Stimulated activated CD4-positive, alpha-beta T cell treated with anti-CD3 and anti-CD28 coated beads, Interleukin-1b, Interleukin-23, amount 100 ng/mL, for 1 hour (primary cell): ENCODE data around the gene NAA60.

Source experiments
- DNase-seq, 2 donors: peaks; one replicate each; pipeline ENCODE4 v3.0.0-alpha.2; 2020; ENCODE audit warnings: low read depth in 2 of 2

NAA60 gene

DNA sequence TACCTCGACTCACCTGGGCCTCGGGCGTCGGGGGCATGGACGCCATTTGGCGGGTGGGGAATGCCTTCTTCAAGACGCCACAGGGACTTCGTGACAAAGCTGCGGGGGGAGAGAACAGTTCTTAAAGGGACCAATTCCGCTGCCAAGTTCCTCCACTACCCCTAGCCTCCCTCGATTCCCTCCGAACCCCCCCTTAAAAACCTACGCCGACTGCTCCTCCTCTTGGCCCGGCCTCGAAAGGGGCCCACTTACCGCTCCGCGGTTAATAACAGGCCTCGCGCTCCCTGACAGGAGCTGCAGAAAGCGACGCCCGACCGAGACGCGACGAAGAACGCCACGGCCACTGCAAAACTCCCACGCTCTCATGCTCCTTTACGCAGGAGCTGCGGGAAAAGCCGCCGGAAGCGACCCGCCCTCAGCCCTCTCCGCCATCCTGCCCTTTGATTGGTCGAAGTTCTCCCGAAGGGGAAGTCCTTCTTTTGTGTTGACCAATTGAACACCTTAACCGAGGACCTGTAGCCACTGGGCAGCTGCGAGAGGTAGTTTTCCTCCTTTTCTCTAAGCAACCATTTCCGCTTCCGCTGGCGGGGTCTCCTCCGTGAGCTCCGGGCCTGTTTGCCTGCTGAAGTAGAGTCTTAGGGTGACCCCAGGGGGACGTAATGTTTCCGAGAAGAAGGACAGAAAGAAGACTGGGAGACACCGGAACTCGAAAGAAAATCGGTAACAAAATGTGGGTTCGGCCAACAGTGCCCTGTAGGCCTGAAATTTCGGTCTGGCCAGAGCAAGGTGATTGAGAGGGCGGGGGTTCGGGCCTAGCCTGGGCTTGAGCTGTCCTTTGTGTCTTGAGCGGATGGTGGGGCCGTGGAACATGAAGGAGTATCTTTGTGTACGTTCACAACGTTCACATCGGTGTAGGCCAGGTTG lies at the start of gene NAA60, which contains the start of gene ZNF597:
TSS of gene NAA60 (plus strand) at position 573 of the 924 bp plus-strand sequence. CDS start 32,548 bp downstream, outside the sequence.
TSS of gene ZNF597 (minus strand) at position 397 of the 924 bp plus-strand sequence. CDS start at position 46, 351 bp downstream.
- peak; percentile 48 to 49 for DNase-seq

GRCh38 chr16:3400446-3400778 lies 43.1 kb upstream of the NAA60 start:
- no peak for DNase-seq

GRCh38 chr16:3400779-3401688 lies 42.4 kb upstream of the NAA60 start, which contains the start of the genes ZNF174 and ZSCAN32:
Gene ZNF174 (plus strand): TSS chr16:3401215. CDS start chr16:3402005, 790 bp downstream.
Gene ZSCAN32 (minus strand): TSS chr16:3401004. CDS start chr16:3397557, 3,447 bp downstream.
- DNase-seq: peak; percentile 94

DNA sequence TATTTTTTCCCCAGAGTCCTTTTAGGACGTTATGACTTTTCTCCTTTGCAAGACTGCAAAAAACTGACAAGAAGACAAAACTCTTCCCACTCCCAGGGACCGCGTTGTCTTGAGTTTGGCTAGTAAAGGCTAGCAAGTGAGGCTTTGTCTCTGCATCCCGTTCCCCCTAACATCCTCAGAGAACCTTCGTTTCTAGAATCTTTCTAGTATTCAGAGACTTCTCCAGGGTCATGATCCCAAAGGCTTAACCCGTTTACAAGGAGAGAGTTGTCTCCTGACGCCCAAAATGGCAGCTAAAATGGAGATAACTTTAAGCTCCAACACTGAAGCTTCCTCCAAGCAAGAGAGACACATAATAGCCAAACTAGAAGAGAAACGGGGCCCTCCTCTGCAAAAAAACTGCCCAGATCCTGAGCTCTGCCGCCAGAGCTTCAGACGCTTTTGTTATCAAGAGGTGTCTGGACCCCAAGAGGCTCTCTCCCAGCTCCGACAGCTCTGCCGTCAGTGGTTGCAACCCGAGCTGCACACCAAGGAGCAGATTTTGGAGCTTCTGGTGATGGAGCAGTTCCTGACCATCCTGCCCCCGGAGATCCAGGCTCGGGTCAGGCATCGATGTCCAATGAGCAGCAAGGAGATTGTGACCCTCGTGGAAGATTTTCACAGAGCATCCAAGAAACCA lies 41.6 kb upstream of the NAA60 start:
- no peak for DNase-seq

DNA sequence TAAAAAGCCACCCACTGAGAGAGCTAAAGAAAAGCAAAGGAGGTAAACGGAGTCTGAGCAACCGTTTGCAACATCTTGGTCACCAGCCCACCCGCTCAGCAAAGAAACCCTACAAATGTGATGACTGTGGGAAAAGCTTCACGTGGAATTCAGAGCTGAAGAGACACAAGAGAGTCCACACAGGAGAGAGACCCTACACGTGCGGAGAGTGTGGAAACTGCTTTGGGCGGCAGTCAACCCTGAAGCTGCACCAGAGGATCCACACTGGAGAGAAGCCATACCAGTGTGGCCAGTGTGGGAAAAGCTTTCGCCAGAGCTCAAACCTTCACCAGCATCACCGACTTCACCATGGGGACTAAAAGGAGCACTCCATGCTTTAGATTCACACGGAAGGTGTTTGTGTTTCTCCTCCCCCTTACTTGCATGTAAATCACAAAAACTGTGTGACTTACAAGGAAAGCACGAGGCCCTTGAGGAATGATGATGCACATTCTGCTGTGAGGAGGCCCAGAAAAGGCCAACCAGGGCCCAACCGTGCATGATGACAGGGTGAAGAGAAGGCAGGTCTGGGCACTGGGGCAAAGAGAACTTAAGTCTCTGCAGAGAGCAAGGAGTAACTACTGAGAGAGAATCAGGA lies 34.8 kb upstream of the NAA60 start:
- DNase-seq: no peak

DNA sequence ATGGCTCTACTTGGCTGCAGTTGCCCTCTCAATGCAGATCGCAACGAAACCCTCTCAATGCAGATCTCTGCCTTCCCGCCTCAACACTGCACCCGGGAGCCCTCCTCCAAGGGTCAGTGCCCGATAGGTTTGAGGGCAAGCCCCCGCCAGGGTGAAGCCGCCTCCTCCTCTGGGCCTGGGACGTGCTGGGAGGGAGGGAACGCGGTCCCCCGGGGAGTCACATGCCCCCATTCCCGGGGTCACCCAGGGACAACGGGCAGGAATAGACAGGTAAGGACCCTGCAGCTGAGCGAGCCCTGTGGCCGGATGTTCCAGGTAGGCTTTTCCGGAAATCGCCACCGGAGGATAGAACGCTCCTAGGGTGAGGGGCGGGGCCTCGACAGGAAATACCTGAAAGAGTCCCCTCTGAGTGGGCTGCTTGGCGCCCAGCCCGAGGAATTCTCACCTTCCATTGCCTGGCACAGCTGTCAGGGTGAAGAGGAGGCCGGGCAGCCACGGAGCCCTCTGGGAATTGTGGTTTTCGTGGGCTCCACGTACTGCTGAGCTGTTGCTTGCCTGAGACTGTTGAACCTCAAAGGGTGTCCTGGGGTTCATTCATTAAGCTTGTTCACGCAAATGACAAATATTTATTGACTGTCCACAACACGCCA lies 29.6 kb upstream of the NAA60 start:
- DNase-seq: no peak

DNA sequence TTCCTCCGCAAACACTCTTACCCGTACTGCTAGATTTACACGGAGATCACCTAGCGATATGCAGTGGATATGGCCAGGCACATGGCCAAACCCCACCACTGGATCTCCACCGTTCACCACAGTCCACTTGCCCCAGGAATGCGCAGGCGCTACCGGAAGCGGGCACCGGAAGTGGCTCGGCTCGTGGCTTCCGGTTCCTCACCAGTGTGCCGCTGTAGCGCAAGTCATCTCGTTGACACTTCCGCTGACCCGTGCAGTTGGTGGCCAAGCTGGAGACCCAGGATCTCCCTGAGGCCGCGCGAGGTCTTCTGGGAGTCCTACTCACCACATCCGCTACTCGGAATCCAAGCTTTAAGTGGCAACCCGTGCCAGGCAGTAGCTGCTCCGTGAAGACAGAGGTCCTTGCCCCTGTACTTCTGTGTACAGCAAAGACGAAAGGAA lies 11.7 kb upstream of the NAA60 start:
- DNase-seq: no peak

GRCh38 chr16:3434373-3434772 lies 9.1 kb upstream of the NAA60 start:
- DNase-seq: no peak

DNA sequence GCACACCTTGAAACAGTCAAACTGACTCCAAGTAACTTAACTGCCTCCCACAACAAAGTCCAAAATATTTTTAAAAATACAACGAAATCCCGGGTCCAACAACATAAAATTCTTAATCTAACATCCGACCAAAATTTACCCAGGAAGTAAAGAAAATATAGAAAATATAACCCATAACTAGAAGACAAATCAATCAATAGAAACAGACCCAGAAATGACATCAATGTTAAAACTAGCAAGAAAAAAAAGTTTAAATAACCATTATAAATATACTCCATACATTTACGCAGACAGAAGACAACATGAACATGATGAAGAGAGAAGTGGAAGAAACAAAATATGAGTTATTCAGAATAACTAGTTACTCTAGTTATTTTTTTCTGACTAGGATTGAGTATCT lies 3.8 kb upstream of the NAA60 start:
- no peak for DNase-seq

DNA sequence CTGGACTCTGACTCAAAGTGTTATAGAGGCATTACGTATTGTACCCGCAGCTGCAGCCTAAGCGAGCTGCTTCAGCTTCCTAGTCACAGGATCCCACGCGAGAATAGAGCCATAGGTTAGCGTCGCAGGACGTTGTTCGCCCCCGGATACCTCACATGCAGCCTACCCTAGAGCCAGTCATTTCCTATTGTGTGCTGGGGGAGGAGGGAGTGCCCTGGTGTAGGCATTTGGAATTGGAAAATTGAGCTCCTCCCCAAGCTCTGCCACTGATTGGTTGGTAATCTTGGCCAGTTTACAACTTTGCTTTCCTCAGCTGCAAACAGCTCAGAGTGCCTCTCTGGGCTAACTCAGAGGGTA lies 530 bp downstream of the NAA60 start:
- DNase-seq: no peak

DNA sequence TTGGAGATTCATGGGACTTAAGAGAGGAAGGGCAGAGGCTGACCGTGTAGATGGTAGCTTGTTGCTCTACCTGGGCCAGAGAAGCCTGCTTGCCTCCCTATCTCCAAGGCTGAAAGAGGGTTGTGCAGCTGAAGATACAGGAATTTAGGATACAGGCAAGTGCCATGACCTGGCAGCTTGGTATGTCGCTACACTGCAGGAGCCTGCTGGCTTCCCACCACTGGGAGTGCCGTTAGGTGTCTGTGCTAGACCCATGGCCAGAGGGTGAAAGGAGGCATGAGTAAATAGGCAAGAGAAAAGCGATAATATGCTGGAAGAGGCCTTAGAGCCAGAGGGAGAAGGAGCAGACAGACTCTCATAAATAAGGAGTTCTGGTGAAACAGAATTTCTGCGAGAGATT lies 10.6 kb downstream of the NAA60 start:
- no peak for DNase-seq

DNA sequence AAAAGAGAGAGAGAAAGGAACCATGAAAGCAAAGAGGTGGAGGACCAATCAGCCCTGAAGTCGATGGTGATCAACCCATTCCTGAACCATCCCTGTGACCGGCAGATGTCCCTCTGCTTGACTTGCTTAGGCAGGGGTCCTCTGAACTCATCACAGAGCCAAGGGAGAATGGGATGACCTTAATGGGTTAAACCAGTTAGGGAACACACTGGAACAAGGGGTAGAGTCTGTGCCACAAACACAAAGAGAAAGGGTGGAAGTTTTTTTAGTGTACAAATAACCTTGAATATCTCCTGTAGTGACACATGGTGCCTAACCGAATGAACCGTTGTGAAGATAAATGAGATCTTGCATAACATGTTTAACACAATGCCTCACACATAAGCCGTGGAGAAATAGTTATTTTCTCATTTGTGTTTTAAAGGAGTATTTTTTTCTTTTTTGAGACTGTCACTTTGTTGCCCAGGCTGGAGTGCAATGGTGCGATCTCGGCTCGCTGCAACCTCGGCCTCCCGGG lies 11.2 kb downstream of the NAA60 start:
- DNase-seq: no peak

DNA sequence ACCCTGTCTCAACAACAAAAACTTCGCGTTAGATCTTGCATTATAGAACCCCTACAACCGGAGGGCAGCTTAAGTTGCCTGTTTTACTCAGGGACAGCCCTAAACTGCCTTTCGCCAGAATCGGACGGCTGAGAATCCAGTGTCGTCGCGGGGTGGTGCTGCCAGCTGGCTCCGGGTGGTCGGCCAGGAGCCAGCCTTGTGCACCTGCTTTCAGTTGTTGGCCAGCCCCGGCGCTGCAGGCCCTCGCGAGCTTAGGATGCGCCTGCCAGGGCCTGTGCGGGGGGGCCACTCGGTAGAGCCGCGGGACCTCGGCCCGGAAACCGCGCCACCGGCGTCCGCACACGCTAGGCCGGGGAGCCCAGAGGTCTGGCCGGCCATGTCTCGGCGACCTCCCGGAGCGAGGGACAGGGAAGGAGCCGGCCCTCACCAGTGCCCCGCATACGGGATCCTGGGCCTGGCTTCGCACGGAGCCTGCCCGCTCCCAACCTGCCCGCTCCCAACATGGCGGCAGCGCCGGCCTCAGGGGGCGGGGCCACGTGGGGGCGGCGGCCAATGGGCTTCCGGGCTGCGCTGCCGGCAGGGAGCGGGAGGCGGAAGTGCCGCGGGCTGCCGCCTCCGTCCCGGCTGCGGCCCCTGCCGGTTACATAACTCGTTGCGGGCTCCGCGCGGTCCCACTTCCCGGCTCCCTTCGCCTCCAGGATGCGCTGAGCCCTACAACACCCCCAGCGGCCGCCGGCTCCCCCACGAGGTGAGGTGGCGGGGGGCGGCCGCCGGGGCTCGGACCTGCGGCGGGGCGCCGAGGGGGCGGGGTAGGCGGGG lies 14.2 kb downstream of the NAA60 start:
- peak; percentile 75 to 86 for DNase-seq

DNA sequence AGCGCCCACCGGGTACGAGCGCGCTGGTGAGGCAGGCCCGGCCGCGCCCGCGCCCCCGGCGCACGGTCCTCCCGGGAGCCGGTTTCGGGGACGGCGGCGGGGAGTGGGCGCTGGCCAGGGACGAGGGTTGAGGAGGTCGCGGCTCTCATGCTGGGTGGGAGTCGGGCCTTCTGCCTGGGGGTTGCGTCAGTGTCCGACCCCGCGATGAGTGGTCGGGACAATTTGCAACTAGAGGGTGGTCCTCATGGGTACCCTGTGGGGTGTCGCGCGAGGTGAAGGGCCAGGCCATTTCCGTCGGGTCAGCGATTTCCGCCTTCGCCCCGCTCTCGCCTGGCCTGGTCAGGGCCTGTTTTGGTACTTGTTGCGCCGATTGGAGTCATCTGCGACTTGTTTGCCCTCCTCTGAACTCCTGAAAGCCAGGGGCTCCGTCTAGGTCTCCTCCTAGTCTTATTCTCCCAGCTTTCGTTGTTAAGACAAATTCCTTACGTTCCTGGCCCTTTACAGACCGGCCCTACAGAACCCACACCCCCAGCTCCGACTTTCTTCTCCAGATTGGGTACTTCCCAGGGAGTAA lies 14.9 kb downstream of the NAA60 start:
- DNase-seq: no peak

DNA sequence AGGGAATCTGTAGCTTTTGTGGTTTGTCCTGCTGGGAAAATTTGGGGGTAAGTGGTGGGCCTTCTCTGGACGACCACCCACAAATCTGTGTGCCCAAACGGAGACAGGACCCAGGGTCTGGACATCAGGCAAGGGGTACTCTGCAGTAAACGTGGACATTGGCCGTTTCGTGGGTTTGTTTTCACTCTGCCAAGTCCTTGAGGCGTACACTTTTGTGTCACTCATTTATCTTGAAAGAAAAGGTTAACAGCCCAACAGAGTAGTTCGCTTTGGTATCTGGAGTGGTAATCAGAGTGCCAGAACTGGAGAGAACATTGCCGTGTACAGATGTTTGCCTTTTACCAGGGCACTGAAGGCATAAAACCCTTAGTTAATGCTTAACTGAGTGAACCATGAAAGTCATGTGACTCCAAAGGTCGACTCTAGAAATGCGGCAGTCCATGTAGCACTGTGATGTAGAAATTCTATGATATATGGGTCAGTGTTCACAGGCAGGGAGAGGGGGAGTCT lies 15.4 kb downstream of the NAA60 start:
- no peak for DNase-seq

DNA sequence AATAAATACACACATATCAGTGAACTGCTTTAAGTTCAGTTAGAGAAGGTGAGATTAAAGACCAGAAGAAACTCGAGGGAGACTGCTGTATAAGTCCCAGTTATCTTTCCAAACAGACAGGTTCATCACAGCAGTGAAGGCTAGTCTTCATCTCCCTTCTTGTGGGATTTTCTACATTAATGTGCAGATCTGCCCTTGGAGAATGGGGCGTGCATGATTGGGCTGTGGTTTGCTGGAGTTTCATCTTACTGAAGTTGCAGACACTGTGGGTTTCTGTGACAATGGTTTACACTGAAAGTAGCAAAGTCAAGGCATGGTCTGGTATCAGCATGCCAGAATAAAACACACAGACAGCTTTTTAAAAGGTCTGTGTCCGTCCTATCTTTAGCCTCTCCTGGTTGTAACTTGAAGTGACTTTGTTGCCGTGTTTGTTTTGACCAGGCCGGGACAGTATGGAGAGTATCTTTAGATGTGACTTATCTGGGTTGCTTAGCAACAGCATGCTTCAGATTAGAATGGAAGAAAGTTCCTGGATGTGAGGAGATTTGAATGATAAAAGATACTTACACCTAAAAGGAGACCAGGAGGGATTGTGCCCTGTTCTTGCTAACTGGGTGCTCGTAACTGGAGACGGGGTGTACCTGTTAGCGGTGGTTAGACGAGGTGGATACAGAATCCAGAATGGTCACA lies 16.1 kb downstream of the NAA60 start:
- no peak for DNase-seq

- no peak for DNase-seq
Measured at GRCh38 chr16:3460121-3460520, 16.6 kb downstream of the NAA60 start.

- no peak for DNase-seq
Measured at GRCh38 chr16:3460585-3460984, 17.1 kb downstream of the NAA60 start.
